Kidney (tissue), 14 donors: ENCODE data around the gene ATAD1. TPM values are rescaled to one million over a fixed set of nuclear protein-coding genes. Genes with fewer than 3 reads are reported as not detected.
"Not testable (repeated sequence)": the region's sequence is repeated elsewhere in the genome, so short reads cannot be mapped to it uniquely, and the experiment has no call there.

Experiments used
- DNase-seq, 5 donors: peaks; one replicate each; pipeline ENCODE4 v3.0.0-alpha.2; 2013 to 2020
- FAIRE-seq: peaks from 2 replicates; lab custom pipeline; 2012; peaks lifted over from hg19 to GRCh38; lab: Jason Lieb, UNC
- H3K27ac ChIP-seq, 2 donors: one replicate each; pipeline ENCODE4 v1.7.0; 2013; ENCODE audit warnings: low read depth in 2 of 2, low read length in 2 of 2, inconsistent platforms in 1 of 2
- H3K27me3 ChIP-seq: one replicate; pipeline ENCODE4 v1.7.1; 2013; ENCODE audit warnings: low read length, inconsistent platforms; ENCODE audit not compliant: control insufficient read depth, insufficient read depth
- H3K36me3 ChIP-seq, 3 donors: one replicate each; pipeline versions ENCODE4 v1.7.0 to v1.7.1; 2013; ENCODE audit warnings: low read length in 3 of 3, control low read depth in 1 of 3, inconsistent platforms in 1 of 3; ENCODE audit not compliant: insufficient read depth in 3 of 3, control insufficient read depth in 2 of 3
- H3K4me1 ChIP-seq, 3 donors: one replicate each; pipeline versions ENCODE4 v1.7.0 to v1.7.1; 2013; ENCODE audit warnings: low read length in 3 of 3, inconsistent platforms in 1 of 3, low read depth in 1 of 3; ENCODE audit not compliant: control insufficient read depth in 2 of 3, insufficient read depth in 2 of 3
- H3K4me3 ChIP-seq, 3 donors: one replicate each; pipeline versions ENCODE4 v1.7.0 to v1.8.1; 2013; ENCODE audit warnings: low read length in 3 of 3, control low read depth in 1 of 3, inconsistent platforms in 1 of 3
- H3K9ac ChIP-seq, 3 donors: one replicate each; pipeline versions ENCODE4 v1.7.0 to v1.7.1; 2013; ENCODE audit warnings: low read length in 3 of 3, control low read depth in 1 of 3, inconsistent platforms in 1 of 3
- H3K9me3 ChIP-seq, 3 donors: one replicate each; pipeline versions ENCODE4 v1.7.0 to v1.7.1; 2013; ENCODE audit warnings: low read length in 3 of 3, control low read depth in 1 of 3, inconsistent platforms in 1 of 3; ENCODE audit not compliant: control insufficient read depth in 2 of 3, insufficient read depth in 1 of 3
- CTCF ChIP-seq: IDR thresholded peaks from 3 replicates; pipeline ENCODE4 v1.5.1; 2012; ENCODE audit warnings: mild to moderate bottlenecking, moderate library complexity, borderline replicate concordance; ENCODE audit not compliant: insufficient read depth; ENCODE audit errors: extremely low read depth
- intact Hi-C: fragments of 100-400 bp; cut with DNase I; formaldehyde crosslinking; loops from one replicate; pipeline ENCODE4 v1.11.1; 2022
- polyA plus RNA-seq: library from polyadenylated mRNA; stranded (reverse); fragments of 350-450 nt; fragmentation: Illumina TruSeq; extraction: RNeasy Lipid Tissue Mini Kit (QIAGEN cat#74804); gene quantifications from one replicate; pipeline ENCODE4 v1.2.3, GENCODE V29; 2014; ENCODE audit warnings: low read depth, low replicate concordance; ENCODE audit not compliant: insufficient read depth
- total RNA-seq: library from RNA; stranded (reverse); fragmentation: NEBNext Ultra II Directional; extraction: Animal tissue kit (Norgen Biotek cat#: 25700); gene quantifications from one replicate; pipeline ENCODE4 v1.2.1, GENCODE V29; 2021
- donor health status: control.
- donor health status: control.
- donor health status: control.
- donor health status: control.
- donor health status: control.
- donor health status: DM: yes; HTN: yes; CAD: no.
- donor health status: Normal renal cell carcinoma (clear cell type).

ATAD1 gene
- total and polyA plus RNA-seq, 2 donors from 2014 or later: 22.0 to 57.3 TPM

- H3K4me3 ChIP-seq: no peak overlapping the region
- H3K36me3 ChIP-seq: no peaks in the 10 kb centered on the region
- intact Hi-C loops: no loop called here
- H3K9me3 ChIP-seq: no peaks in the 10 kb centered on the region
- FAIRE-seq (no peak), DNase-seq (peak in 2 of 5 donors; percentile 35 to 53)
- no peak overlapping the region for H3K9ac ChIP-seq
- TF ChIP-seq CTCF: no peak
- H3K27ac ChIP-seq: no peak overlapping the region
- peaks cover 0 to 3% (median 3%) of the 10 kb centered on the region in 3 donors for H3K4me1 ChIP-seq
- H3K27me3 ChIP-seq: no peaks in the 10 kb centered on the region
These were observed 71.1 kb downstream of the ATAD1 start for GRCh38 chr10:87746911-87747310.

- H3K27ac ChIP-seq: no peak overlapping the region
- H3K9ac ChIP-seq: no peak overlapping the region
- H3K4me3 ChIP-seq: no peak overlapping the region
- DNase-seq: no peak
- no peaks in the 10 kb centered on the region for H3K27me3 ChIP-seq
- intact Hi-C loops: no loop called here
- peaks cover 0 to 3% (median 0%) of the 10 kb centered on the region in 3 donors for H3K4me1 ChIP-seq
- FAIRE-seq: no peak
- no peaks in the 10 kb centered on the region for H3K36me3 ChIP-seq
- no peaks in the 10 kb centered on the region for H3K9me3 ChIP-seq
- TF ChIP-seq CTCF: no peak
These were observed 73.4 kb downstream of the ATAD1 start for GRCh38 chr10:87744606-87745005.

- H3K36me3 ChIP-seq, H3K9ac ChIP-seq, H3K4me1 ChIP-seq, H3K27me3 ChIP-seq, FAIRE-seq, intact Hi-C loops, H3K4me3 ChIP-seq, H3K27ac ChIP-seq, H3K9me3 ChIP-seq: not testable (repeated sequence)
- DNase-seq: peak in 1 of 5 donors; percentile 57
These were observed 74.9 kb downstream of the ATAD1 start for GRCh38 chr10:87742992-87743610.

- no peaks in the 10 kb centered on the region for H3K4me1 ChIP-seq
- no peak for TF ChIP-seq CTCF
- H3K27ac ChIP-seq: no peak overlapping the region
- peak; percentile 13 for FAIRE-seq
- H3K9me3 ChIP-seq: no peaks in the 10 kb centered on the region
- H3K27me3 ChIP-seq: no peaks in the 10 kb centered on the region
- H3K9ac ChIP-seq: no peak overlapping the region
- intact Hi-C loops: no loop called here
- H3K4me3 ChIP-seq: no peak overlapping the region
- no peaks in the 10 kb centered on the region for H3K36me3 ChIP-seq
- DNase-seq: no peak
These were observed 77.8 kb downstream of the ATAD1 start for GRCh38 chr10:87740254-87740655.
